ENCODE measurements around the gene GFRA4. TPM values are rescaled to one million over a fixed set of nuclear protein-coding genes. Genes with fewer than 3 reads are reported as not detected.

Gene GFRA4
- total RNA-seq, 1 experiment from 2014 or later, result not detected

- TF ChIP-seq CTCF (conservative IDR thresholded peaks at IDR 0.05), result no peak
- H2BK5ac ChIP-seq (ENCODE audit: insufficient read length, low read length), result no peak overlapping the region
- no peak overlapping the region for H3K4ac ChIP-seq (ENCODE audit: low read depth, low read length)
- peaks cover 2 to 7% of the 10 kb centered on the region in 2 experiments; a peak in 3 of 4 replicates for H3K4me1 Mint-ChIP-seq
- DNase-seq, result no peak
- no peaks in the 10 kb centered on the region for H3K79me2 ChIP-seq (ENCODE audit: insufficient read depth, low read length)
- peaks cover 11% of the 10 kb centered on the region for H3K27me3 Mint-ChIP-seq (ENCODE audit: low read depth)
- no peak overlapping the region for H3K4me3 Mint-ChIP-seq
- no peak overlapping the region for H2AFZ ChIP-seq (ENCODE audit: low read length)
- H3K4me1 ChIP-seq (ENCODE audit: insufficient read depth, low read length), result no peaks in the 10 kb centered on the region
- H2BK12ac ChIP-seq (ENCODE audit: insufficient read length, low read depth, low read length), result no peak overlapping the region
- no peak overlapping the region for H4K91ac ChIP-seq (ENCODE audit: insufficient read length, low read depth, low read length)
- H3K9ac ChIP-seq (ENCODE audit: extremely low read depth, insufficient read length, low read length), result no peak overlapping the region
- no peak overlapping the region for H3K23ac ChIP-seq (ENCODE audit: insufficient read length, low read depth, low read length)
- H2BK20ac ChIP-seq (ENCODE audit: low read depth, low read length, poor library complexity, severe bottlenecking), result no peak overlapping the region
- H3T11ph ChIP-seq (ENCODE audit: low read length), result no peak overlapping the region
- no peak overlapping the region for H3K56ac ChIP-seq (ENCODE audit: insufficient read length, low read depth, low read length)
- H3K4me2 ChIP-seq (ENCODE audit: insufficient read depth, insufficient read length, low read length), result no peak overlapping the region
- no peaks in the 10 kb centered on the region for H4K20me1 ChIP-seq (ENCODE audit: control insufficient read depth, insufficient read depth, insufficient read length)
- H3K36me3 Mint-ChIP-seq (ENCODE audit: insufficient read depth in 1 of 3, low read depth in 3 of 3), result no peaks in the 10 kb centered on the region; a peak in 1 of 7 replicates
- WGBS (ENCODE audit: extremely low coverage, insufficient read length, low lambda C conversion rate), result no CpG with 5 or more reads among the region's 16 CpGs
- no peak overlapping the region for H3K27ac Mint-ChIP-seq
- no peak overlapping the region for H4K5ac ChIP-seq (ENCODE audit: insufficient read length, low read depth, low read length)
- no peak overlapping the region for H2AK5ac ChIP-seq (ENCODE audit: insufficient read length, low read length)
- no peak overlapping the region for H2BK15ac ChIP-seq (ENCODE audit: low read depth, low read length)
- H3K14ac ChIP-seq (ENCODE audit: insufficient read depth, low read length), result no peak overlapping the region; the same call in 1 of the 2 replicates
- peaks cover 2% of the 10 kb centered on the region in 2 experiments; a peak in 3 of 5 replicates for H3K9me3 Mint-ChIP-seq
- no peaks in the 10 kb centered on the region for H3K9me3 ChIP-seq (ENCODE audit: control insufficient read depth, low read depth, low read length)
- no peak overlapping the region for H3K18ac ChIP-seq (ENCODE audit: insufficient read length, low read depth, low read length)
- no peak overlapping the region for H4K8ac ChIP-seq (replicated peaks; ENCODE audit: insufficient read length, low read depth, low read length)
- H3K23me2 ChIP-seq (ENCODE audit: insufficient read length, low read depth, low read length, poor library complexity, severe bottlenecking), result no peaks in the 10 kb centered on the region
- no peak overlapping the region for H2BK120ac ChIP-seq (ENCODE audit: low read depth, low read length, poor library complexity, severe bottlenecking)
- H3K79me1 ChIP-seq (ENCODE audit: insufficient read depth, low read depth, low read length, poor library complexity, severe bottlenecking), result no peaks in the 10 kb centered on the region
- H3K27me3 ChIP-seq (ENCODE audit: insufficient read depth, low read length), result no peaks in the 10 kb centered on the region
- H3K27ac ChIP-seq (ENCODE audit: insufficient read length, low read depth, low read length), result no peak overlapping the region
Measured at GRCh38 chr20:3691306-3691705, 28.1 kb upstream of the GFRA4 start.
